Hypothalamus (tissue), 51 donors: ENCODE measurements around the gene COX6B2.

Source experiments
- DNase-seq, 51 donors: peaks; one replicate each; lab custom pipeline; 2025; lab: John Stamatoyannopoulos, UW

The COX6B2 gene

GRCh38 chr19:55365964-55366363 is 11.4 kb upstream of the COX6B2 start:
- DNase-seq, result peak in 1 of 51 donors; percentile 25

GRCh38 chr19:55365245-55365644 is 10.7 kb upstream of the COX6B2 start:
- DNase-seq, result no peak

DNA sequence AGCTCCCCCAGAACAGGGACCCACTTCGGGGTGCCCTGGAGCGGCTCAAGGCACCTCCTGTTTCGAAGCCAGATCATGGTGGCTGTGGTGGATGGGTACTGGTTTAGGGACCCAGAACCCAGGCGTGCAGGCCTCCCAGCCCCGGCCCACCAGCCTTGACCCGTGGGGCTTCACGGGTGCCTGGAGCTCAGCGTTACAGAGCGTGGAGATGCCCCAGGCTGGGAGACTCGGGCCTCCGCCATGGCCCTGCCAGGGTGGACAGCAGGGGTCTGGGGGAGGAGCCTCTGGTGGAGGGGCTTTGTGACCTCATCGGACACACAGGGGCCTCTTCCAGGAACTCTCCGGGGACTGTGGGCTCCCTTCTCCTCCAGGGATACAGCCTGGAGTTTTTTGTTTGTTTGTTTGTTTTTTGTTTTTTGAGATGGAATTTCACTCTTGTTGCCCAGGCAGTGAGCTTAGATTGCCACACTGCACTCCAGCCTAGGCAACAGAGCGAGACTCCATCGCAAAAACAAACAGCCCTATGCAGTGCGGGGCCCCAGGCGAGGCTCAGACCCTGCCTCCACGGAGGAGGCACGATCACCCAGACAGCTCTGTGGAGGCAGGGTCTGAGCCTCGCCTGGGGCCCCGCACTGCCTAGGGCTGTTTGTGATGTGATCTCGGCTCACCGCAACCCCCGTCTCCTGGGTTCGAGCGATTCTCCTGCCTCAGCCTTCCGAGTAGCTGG is 8.6 kb upstream of the COX6B2 start, which contains the start of gene GARIN5B:
Gene GARIN5B (minus strand): TSS at position 271 of the 727 bp plus-strand sequence. CDS start 194 bp downstream, at position 77.
- no peak for DNase-seq

DNA sequence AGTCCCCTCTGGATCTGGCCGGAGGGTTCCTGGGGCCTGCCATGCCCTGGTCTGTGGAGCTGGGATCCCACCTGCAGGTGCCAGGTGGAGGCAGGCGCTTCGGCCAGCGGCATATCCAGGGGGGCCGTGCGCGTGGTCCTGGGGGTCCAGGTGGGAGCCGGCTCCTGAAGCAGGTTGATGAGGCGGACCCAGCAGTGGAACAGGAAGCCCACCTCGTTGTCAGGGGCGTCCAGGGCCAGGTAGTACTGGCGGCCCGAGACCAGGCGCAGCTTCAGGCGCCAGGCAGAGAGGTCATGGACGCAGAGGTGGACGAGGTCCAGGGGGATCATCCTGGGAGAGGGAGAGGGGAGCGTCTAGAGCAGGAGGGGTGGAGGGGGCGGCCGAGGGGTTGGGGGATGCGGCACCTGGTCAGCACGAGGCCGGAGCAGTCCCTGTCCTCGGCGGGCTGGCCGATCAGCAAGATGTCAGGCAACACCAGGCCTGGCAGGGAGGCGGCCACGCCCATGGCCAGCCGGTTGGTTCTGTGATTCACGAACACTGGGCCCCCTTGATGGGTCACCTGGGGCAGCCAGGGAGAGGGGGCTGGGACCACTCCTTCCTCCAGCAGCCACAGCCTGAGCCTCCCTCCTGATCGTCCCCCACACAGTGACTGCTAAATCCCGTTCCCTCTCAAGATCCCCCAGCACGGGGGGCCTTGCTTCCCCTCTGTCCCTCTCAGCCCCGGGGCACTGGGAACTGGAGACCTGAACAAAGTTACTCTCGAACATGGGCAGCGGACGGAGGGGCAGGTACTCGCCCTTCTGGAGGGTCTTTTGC is 7.9 kb upstream of the COX6B2 start:
- DNase-seq, result no peak

- DNase-seq, result no peak
Observed at GRCh38 chr19:55360902-55361301, 6.4 kb upstream of the COX6B2 start.

DNA sequence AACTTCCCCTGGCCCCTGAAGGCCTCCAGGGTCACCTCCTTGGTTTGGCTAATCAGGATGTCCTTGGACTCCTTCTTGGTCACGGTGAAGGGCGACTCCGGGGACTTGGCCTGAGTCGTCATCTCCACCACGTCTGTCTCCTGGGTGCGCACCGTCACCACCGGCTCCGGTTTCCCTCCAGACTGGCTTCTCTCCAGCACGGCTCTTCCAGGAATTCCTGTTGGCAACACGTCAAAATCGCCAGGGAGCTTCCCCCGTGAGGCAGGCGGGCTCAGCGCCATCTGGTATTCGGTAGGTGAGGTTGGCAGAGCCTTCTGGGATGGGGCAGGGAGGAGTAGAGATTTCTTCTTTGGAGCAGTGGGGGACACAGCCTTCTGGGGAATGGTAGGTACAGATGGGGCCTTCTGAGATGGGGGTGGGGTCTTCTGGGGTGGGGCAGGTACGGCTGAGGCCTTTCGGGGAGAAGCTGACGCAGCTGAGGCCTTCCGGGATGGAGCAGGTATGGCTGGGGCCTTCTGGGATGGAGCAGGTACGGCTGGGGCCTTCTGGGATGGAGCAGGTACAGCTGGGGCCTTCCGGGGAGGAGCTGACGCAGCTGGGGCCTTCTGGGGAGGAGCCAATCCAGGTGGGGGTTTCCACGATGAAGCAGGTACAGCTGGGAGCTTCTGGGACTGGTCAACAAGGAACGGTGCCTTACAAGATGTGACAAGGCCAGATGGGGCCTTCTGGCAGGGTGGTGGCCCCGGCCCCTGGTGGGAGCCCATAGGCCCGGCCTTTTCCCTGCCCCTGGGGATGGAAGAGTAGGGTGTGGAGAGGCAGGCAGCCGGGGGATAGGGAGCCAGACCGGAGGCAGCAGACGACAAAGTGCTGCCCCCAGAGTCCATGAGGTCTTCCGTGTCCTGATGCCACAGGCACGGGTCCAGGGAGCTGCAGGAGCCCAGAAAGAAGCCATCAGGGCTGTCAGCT is 4.7 kb upstream of the COX6B2 start:
- DNase-seq, result no peak

DNA sequence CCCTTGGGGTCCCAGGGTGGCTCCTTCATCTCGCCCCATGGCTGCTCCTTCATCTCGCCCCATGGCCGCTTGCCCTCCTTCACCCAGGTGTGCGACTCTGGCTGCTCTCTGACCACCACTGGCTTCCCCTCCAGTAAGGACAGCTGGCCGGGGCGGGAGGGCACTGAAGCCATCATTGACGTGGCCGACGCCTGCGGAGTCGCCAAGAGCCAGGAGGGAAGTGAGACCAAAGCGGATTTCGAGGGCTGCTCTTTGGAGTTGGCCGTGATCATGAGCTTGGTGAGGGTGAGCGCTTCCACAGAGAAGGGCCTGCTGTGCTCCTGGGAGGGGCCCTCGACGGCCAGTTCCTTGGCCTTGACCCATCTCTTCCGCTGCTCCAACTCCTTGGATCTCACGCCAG is 4.0 kb upstream of the COX6B2 start:
- DNase-seq, result no peak

DNA sequence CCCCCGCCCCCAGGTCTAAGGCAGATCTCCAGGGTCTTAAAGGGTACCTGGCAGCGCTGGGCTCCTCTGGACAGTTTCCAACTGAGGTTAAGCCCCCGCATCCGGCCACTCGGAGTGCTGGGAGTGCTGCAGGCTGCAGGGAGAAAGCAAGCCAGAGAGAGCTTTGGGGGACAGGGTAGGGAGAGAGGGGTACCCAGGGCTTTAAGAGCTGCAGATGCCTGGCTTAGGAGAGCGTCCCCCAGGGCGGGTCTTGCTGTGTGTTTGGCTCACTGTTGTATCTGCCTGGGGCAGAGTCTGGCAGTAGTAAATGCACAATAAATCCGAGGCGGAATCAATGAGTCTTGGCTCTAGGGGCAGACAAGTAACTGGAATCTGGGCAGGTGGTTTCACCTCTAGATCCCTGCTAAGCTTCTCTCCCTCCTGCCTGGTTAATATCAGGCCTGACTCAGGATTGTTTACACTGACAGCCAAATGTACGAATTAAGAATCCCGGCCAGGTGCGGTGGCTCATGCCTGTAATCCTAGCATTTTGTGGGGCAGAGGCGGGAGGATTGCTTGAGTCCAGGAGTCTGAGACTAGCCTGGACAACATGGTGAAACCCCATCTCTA is 798 bp upstream of the COX6B2 start:
- DNase-seq, result no peak

- peak in 9 of 51 donors; percentile 6 to 58 (median 21) for DNase-seq
Observed at GRCh38 chr19:55353803-55354697, 469 bp downstream of the COX6B2 start.

- no peak for DNase-seq
Observed at GRCh38 chr19:55353356-55353802, 1.1 kb downstream of the COX6B2 start.

GRCh38 chr19:55352549-55353145 is 1.9 kb downstream of the COX6B2 start:
- no peak for DNase-seq

DNA sequence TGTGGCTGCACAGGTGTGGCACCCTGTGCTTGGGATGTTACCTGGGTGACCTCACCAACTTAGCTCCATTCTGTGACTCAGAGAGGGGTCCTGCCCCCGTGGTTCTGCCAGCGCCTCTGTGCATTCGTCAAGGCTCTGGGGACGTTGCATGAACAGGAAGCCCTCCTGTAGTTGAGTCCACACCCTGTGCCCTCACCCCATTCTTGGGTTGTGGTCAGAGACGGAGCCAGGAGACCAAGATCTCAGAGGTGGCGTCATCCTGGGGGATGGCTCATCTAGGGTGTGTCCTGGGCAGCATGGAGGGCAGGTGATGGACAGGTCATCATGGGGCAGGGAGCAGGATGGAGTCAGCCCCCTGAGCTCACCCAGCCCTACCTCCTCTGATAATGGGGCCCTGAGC is 2.5 kb downstream of the COX6B2 start:
- no peak for DNase-seq

DNA sequence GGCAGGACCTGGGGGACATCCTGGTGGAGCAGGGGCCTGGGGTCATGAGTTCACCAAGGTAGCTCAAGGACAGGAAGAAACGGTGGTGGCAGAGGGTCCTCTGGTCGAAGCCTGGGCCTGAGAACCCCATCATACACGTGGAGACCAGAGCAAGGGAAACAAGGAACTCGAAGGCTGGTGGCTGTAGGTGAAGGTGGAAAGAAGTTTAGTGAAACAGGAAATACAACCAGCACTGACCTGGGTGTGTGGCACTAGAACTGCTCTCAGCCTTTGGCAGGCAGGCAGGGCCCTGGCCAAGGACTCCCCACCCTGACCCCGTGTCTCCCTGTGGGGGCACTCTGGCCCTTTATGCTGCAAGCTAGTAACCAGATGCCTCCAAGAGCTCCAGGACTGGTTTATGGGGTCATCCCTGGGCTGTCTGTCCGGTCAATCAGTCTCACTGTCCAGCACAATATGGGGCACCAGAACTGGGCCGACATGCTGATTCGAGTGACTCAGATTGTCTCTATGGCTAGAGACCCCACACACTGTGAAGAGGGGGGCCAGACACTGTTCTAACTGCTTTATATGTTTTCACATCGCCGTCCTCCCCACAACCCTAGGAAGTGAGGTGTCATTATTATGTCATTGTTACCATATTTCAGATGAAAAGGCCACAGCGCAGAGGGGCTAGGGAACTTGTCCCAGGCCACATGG is 3.8 kb downstream of the COX6B2 start:
- no peak for DNase-seq

DNA sequence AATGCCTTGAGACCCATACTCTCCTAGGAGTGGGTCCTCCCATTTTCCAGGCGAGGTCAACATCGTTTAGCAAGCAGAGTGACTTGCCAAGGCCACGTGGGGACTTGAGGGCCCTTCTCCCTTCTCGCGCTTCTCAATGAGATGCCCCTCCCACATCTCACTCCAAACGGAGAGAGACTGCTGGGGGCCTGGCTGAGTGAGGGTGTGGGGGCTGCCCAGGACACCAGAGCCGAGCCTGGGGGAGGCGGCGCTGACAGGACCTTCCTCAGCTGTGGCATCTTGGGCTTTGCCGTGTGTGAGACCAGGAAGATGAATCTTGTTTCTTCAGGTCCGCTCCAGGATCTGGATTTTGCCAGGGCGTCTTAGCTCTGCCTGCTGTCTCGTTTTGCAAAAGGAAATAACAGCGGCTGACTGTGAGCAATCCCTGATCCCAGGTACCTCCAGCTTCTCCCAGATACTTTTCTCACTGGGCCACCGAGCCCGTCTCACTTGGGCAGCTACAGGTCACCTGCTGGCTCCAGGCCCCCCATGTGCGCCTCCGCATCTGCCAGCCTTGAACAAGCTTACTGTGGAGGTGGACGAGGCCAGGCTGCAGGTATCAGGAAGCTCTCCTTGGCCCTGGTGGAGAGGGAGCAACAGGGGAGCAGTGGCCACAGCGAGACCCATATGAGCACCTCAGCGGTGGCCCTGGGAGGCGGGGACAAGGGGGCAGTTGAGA is 6.0 kb downstream of the COX6B2 start:
- DNase-seq, result peak in 1 of 51 donors; percentile 9

DNA sequence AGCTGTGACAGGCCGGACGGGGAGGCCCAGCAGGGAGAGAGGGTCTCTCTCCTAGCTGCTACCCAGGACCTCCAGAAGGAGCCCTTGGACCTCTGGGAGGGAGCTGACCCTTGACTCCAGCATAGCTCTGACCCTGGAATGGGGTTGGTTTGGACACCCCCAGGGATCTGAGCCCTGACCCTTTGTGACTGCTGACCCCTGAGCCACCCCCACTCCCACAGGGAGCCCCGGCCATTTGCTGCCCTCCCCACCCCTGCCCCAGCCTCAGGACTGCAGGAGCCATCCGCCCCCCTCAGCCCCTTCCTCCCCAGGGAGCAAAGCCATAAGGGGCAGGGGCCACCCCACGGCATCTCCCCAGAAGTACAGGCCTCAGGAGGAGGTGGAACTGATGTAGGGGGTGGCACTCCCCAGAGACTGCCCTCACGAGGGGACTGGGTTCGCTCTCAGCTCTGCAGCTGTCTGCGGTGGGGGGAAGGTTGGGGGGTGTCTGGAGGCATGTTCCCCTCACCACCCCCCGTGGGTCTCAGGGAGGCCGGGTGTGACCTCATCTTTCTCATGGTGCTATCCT is 7.0 kb downstream of the COX6B2 start:
- no peak for DNase-seq

GRCh38 chr19:55346725-55347441 is 7.6 kb downstream of the COX6B2 start:
- no peak for DNase-seq
